SW480 (cell line): ENCODE data around the gene MAGI1.
A peak's percentile ranks its signal among the peaks of the same experiment; 100 is the strongest.

Source experiments
- DNase-seq: peaks from one replicate; pipeline ENCODE4 v3.0.0-alpha.2; 2016; ENCODE audit warnings: low spot score

The MAGI1 gene

GRCh38 chr3:65425880-65426279, 612.8 kb downstream of the MAGI1 start:
- DNase-seq, result peak; percentile 10

- no peak for DNase-seq
Measured at GRCh38 chr3:65422154-65422553, 616.6 kb downstream of the MAGI1 start.

- no peak for DNase-seq
Measured at GRCh38 chr3:65419233-65419632, 619.5 kb downstream of the MAGI1 start.

- no peak for DNase-seq
Measured at GRCh38 chr3:65413891-65414290, 624.8 kb downstream of the MAGI1 start.

GRCh38 chr3:65412588-65412987, 626.1 kb downstream of the MAGI1 start:
- no peak for DNase-seq

GRCh38 chr3:65411367-65411766, 627.4 kb downstream of the MAGI1 start:
- no peak for DNase-seq

GRCh38 chr3:65409176-65409569, 629.5 kb downstream of the MAGI1 start:
- DNase-seq, result no peak

GRCh38 chr3:65408531-65409175, 630.1 kb downstream of the MAGI1 start:
- DNase-seq, result no peak

GRCh38 chr3:65406470-65406869, 632.2 kb downstream of the MAGI1 start:
- no peak for DNase-seq

- DNase-seq, result peak; percentile 18
Measured at GRCh38 chr3:65402597-65402996, 636.1 kb downstream of the MAGI1 start.

- no peak for DNase-seq
Measured at GRCh38 chr3:65401359-65402305, 637.1 kb downstream of the MAGI1 start.

GRCh38 chr3:65400899-65401298, 637.8 kb downstream of the MAGI1 start:
- DNase-seq, result no peak

- DNase-seq, result peak; percentile 57
Measured at GRCh38 chr3:65398953-65399352, 639.8 kb downstream of the MAGI1 start.

GRCh38 chr3:65396078-65396477, 642.6 kb downstream of the MAGI1 start:
- DNase-seq, result no peak

GRCh38 chr3:65391068-65391467, 647.6 kb downstream of the MAGI1 start:
- DNase-seq, result no peak

GRCh38 chr3:65385805-65386204, 652.9 kb downstream of the MAGI1 start:
- no peak for DNase-seq

- DNase-seq, result no peak
Measured at GRCh38 chr3:65381496-65382010, 657.2 kb downstream of the MAGI1 start.

- DNase-seq, result no peak
Measured at GRCh38 chr3:65379223-65379622, 659.5 kb downstream of the MAGI1 start.

- DNase-seq, result no peak
Measured at GRCh38 chr3:65377637-65378036, 661.1 kb downstream of the MAGI1 start.

GRCh38 chr3:65376426-65376825, 662.3 kb downstream of the MAGI1 start:
- DNase-seq, result no peak

GRCh38 chr3:65371053-65371452, 667.7 kb downstream of the MAGI1 start:
- no peak for DNase-seq

- no peak for DNase-seq
Measured at GRCh38 chr3:65368866-65369265, 669.9 kb downstream of the MAGI1 start.

GRCh38 chr3:65362688-65363087, 676.0 kb downstream of the MAGI1 start:
- no peak for DNase-seq
